HG02973 (cell line): ENCODE results near the gene B9D2.
"Not testable (repeated sequence)": the region's sequence is repeated elsewhere in the genome, so short reads cannot be mapped to it uniquely, and the experiment has no call there.

ENCODE experiments used
- ATAC-seq: cut with Tn5 transposase; IDR thresholded peaks from one replicate; pipeline ENCODE4 v1.9.1; 2021; ENCODE audit warnings: moderate library complexity; ENCODE audit not compliant: unreplicated experiment

Gene B9D2

GRCh38 chr19:41392775-41393174, 28.8 kb upstream of the B9D2 start:
- ATAC-seq, result no peak

GRCh38 chr19:41391618-41392017, 27.7 kb upstream of the B9D2 start:
- no peak for ATAC-seq

GRCh38 chr19:41386442-41386841, 22.5 kb upstream of the B9D2 start:
- ATAC-seq, result no peak

DNA sequence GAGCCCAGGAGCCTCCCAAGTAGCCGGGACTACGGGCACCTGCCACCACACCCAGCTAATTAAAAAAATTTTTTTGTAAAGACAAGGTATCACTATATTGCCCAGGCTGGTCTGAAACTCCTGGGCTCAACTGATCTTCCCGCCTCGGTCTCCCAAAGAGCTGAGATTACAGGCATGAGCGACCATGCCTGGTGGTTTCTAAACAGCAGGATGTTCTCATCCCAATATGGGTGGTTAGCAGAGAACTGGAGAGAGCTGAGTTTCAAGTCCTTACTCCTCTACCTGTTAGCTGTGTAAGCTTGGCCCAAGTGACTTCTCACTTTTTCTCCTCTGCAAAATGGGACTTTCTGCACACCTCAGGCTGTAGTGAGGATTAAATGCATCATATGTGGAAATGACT, 20.4 kb upstream of the B9D2 start:
- ATAC-seq, result no peak

- not testable (repeated sequence) for ATAC-seq
Observed at GRCh38 chr19:41381536-41381935, 17.6 kb upstream of the B9D2 start.

DNA sequence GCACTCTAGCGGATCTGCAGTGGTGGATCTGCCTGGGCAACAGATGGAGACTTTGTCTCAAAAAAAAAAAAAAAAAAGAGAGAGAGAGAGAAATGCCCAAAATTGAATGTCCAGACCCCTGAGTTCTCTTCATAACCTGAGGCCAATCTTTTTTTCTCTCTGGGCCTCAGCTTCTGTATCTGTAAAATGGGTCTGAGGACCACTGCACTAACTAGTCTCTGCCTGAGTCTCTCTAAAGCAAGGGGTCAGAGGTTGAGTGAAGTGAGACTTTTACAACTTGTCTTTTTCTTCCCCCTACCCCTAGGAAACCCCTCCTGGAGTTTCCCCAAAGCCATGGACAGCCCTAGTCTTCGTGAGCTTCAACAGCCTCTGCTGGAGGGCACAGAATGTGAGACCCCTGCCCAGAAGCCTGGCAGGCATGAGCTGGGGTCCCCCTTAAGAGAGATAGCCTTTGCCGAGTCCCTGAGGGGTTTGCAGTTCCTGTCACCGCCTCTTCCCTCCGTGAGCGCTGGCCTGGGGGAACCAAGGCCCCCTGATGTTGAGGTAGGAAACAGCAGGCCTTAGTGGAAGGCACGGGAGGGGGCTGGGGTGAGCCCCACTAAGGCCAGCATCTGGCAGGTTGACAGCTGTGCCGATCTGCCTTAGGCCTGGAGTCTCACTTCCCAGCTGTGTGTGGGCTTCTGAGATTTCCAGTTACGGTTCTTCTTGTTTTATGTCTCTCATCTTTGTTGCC, 14.2 kb upstream of the B9D2 start:
- ATAC-seq, result no peak

- ATAC-seq, result no peak
Observed at GRCh38 chr19:41376998-41377365, 13.0 kb upstream of the B9D2 start.

- ATAC-seq, result no peak
Observed at GRCh38 chr19:41376241-41376997, 12.5 kb upstream of the B9D2 start, which contains the start of gene TMEM91. TMEM91 (plus strand) TSS chr19:41376533; CDS start chr19:41378310, 1,777 bp downstream.

DNA sequence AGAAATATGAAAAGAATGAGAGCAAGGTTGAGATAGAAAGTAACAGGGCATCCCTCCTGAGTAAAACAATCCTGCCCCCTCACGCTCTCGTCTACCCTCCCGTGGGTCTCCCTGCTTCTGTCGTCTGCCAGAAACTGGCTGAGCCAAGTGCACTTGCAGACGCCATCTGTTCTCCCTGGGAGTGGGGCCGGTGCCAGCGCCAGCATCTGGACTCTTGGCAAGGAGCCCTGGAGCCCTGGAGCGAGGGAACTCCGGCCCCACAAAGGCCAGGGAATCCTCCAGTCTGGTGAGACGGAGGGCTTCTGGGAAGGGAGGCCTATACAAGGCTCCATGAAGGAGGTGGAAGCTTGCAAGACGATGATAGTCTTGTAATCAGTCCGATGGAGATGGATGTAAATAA, 10.0 kb upstream of the B9D2 start:
- ATAC-seq, result no peak

- ATAC-seq, result no peak
Observed at GRCh38 chr19:41372501-41372900, 8.6 kb upstream of the B9D2 start.

DNA sequence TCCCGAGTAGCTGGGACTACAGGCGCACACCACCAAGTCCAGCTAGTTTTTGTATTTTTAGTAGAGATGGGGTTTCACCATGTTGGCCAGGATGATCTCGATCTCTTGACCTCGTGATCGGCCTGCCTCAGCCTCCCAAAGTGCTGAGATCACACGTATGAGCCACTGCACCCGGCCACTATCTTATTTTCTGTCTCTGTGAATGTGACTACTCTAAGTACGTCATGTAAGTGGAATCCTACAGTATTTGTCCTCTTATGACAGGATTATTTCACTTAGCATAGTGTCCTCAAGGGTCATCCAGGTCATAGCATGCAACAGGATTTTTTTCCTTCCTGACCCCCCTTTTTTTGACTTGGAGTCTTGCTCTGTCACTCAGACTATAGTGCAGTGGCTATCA, 7.6 kb upstream of the B9D2 start:
- no peak for ATAC-seq

GRCh38 chr19:41371119-41371518, 7.2 kb upstream of the B9D2 start:
- ATAC-seq, result not testable (repeated sequence)

DNA sequence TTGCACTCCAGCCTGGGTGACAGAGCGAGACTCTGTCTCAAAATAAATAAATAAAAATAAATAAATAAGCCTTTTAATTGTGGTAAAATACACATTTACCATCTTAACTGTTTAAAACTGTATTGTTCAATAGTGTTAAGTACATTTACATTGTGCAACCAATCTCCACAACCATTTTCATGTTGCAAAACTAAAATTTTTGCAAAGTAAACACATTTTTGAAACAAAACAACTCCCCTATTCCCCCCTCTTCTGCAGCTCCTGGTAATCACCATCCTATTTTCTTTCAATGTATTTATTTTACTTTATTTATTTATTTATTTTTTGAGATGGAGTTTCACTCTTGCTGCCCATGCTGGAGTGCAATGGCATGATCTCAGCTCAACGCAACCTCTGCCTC, 5.8 kb upstream of the B9D2 start:
- no peak for ATAC-seq

DNA sequence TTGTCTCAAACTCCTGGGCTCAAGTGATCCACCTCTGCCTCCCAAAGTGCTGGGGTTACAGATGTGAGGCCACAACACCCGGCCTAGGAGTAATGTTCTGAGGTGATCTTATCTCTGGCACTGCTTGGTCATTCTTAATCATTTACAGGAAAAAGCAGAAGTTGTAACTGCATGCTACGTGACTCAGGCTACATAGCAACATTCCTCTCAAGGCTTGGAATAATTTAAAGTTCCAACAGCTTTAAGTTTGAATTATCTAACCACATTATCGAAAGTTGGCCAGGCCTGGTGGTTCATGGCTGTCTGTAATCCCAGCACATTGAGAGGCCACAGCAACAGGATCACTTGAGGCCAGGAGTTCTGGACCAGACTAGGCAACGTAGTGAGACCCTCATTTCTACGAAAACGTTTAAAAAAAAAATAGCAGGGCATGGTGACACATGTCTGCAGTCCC, 3.9 kb upstream of the B9D2 start:
- ATAC-seq, result no peak

DNA sequence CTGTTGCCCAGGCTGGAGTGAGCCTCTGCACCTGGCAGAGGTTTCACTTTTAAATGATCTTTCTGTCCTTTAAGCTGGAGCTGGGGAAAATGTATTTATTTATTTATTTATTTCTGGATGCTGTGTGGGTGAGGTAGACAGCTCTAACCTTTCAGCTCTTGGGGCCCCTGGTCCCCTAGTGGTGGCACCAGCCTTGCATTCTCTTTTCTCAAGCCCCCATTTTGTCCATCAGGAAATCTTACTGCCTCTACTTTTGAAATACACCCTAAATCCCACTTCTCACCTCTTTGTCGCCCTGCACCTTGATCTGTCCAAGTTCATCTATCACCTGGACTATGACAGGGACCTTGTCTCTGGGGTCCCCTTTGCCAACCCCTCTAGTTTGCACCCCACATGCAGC, 2.1 kb upstream of the B9D2 start:
- no peak for ATAC-seq

DNA sequence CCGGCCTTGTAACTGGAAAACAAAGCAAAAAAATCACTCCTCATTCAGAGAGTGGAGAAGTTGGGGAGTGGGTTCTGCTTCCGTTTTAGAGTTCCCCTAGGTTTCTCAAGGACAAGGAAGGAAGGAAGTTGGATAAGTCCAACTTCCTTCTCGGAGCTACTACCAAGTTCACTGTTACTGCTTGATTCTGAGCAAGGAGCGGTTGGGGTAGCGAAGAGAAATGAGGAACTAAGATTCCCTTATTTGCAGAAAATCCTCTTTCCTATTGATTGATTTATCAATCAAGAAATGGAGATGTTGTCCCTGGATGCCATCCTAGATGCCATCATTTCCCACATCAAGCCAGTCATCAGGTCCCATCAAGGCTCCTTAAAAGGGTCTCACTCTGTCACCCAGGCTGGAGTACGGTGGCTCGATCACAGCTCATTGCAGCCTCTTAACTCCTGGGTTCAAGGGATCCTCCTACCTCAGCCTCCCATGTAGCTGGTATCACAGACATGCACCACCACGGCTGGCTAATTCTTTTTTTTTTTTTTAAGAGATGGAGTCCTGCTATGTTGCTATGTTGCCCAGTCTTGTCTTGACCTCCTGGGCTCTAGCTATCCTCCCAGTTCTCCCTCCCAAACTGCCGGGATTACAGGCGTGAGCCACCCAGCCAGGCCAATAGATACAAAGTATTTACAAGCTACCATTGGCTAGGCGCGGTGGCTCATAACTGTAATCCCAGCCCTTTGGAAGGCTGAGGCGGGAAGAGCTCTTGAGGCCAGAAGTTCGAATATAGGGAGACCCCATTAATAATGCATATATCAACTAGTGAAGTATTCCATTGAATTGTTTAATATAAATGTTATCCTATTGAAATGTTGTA, 809 bp upstream of the B9D2 start:
- no peak for ATAC-seq

DNA sequence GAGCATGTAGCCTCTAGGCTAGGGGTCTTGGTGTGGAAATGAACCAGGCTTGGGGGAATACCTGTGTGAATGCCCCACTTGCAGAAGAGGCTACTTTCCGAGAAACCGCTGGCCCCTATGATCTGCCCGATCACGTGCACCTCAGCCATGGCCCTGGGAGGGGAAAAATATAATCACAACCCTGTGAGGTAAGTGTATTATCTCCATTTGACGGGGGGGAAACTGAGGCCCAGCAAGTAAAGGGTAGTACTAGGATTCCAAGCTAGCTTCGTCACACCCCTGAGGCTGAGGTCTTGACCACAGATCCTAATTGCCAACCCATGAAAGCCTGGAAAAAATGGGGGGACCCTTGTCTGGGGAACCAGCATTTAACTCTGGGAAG, 587 bp downstream of the B9D2 start:
- no peak for ATAC-seq

DNA sequence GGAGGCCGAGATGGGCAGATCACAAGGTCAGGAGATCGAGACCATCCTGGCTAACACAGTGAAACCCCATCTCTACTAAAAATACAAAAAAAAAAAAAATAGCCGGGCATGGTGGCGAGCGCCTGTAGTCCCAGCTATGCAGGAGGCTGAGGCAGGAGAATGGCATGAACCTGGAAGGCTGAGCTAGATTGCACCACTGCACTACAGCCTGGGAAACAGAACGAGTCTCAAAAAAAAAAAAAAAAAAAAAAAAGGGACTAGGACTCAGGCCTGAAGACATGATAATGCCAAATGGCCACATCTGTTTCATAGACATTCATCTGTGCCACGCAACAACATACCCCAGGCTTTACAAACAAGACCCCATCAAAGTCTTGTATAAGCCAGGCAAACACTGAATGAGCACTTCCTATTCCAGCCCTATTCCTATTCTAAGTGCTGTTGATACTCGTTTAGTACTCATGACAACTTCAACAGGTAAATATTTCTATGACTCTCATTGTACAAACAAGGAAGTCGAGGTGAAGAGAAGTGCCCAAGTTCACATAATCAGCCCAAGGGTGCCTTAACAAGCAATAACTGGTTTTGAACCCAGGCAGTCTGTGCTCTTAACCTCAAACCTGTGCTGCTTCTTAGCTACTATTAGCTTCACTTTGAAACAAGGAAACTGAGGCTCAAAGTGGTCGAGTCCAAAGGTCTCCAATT, 1.7 kb downstream of the B9D2 start:
- ATAC-seq, result no peak

GRCh38 chr19:41359741-41360140, 4.2 kb downstream of the B9D2 start:
- ATAC-seq, result no peak

DNA sequence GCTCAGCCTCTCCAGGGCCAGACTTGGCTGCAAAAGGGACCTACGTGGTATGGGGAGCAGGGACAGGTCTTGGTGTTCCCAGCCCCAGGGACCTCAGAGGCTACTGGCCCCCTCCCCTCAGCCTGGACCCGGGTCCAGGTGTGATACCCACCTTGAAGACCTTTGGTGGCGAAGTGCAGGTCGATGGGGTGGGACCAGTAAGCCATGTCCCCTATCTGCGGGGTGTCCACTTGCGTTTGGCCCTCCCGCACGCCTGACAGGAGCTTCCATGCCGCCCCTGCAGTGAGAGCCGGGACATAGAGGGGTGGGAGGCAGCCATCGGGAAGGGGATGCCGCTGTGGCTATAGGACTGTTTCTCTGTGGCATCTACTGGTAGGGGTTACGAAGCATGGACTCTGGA, 6.2 kb downstream of the B9D2 start:
- ATAC-seq, result no peak
